Skeletal muscle cell (primary cell): ENCODE results near the gene SPP1.
"Not testable (repeated sequence)": the region's sequence is repeated elsewhere in the genome, so short reads cannot be mapped to it uniquely, and the experiment has no call there.

ENCODE experiments used
- DNase-seq: peaks from one replicate; pipeline ENCODE4 v3.0.0-alpha.2; 2010; ENCODE audit warnings: low read depth
- H3K4me3 ChIP-seq: 2 replicates; pipeline ENCODE4 v1.5.1; 2011; ENCODE audit warnings: low read depth, mild to moderate bottlenecking, control low read depth, low read length, moderate library complexity

SPP1 gene

DNA sequence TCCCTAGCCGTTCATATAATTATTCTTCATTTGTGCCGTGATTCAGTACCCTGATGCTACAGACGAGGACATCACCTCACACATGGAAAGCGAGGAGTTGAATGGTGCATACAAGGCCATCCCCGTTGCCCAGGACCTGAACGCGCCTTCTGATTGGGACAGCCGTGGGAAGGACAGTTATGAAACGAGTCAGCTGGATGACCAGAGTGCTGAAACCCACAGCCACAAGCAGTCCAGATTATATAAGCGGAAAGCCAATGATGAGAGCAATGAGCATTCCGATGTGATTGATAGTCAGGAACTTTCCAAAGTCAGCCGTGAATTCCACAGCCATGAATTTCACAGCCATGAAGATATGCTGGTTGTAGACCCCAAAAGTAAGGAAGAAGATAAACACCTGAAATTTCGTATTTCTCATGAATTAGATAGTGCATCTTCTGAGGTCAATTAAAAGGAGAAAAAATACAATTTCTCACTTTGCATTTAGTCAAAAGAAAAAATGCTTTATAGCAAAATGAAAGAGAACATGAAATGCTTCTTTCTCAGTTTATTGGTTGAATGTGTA, 7.0 kb downstream of the SPP1 start:
- no peak for DNase-seq
- no peak overlapping the region for H3K4me3 ChIP-seq

DNA sequence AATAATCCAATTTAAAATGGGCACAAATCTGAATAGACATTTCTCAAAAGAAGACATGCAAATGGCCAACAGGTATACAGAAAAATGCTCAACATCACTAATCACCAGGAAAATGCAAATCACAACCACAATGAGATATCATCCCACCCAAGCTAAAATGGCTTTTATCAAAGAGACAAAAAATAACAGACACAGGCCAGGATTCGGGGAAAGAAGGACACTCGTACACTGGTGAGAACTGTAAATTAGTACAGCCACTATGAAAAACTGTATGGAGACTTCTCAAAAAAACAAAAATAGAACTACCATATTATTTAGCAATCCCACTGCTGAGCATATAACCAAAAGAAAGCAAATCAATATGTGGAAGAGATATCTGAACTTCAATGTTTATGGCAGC, 8.5 kb downstream of the SPP1 start:
- no peak for DNase-seq
- H3K4me3 ChIP-seq = no peak overlapping the region

DNA sequence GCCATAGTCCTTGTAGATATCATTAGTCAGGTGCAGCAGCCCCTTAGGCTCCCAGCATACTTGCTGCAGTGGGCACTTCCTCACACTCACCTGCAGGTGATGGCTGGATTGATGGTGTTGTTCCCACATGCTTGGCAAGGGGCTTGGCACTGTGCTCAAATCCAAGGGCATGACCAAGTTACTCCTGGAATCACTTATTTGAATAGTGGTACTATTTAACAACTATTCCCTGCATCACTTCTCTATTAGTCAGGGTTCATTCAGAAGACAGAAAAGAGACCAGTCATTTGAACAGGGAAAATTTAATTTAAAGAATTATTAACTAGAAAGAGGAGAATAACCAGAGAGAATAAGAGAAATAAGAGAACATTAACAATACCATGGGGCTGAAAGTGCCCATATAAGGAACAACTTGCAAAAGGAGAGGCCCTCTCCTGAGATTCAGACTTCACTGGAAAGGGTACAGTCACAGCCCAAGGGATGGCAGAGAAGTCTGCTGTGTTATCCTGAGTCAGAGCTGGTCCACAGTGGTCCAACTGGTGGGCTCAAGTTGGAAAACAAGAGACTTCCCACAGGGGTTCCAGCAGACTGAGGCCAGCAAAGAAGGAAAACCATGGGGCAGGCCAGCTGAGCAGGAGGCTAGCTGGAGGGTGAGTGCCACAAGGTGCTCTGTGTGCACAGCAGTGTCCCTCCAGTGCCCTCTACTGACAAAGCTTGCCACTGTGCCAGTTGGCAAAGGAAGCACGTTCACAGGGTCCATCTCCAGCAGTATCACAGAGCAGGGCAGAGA, 9.8 kb downstream of the SPP1 start:
- H3K4me3 ChIP-seq = no peak overlapping the region
- no peak for DNase-seq

DNA sequence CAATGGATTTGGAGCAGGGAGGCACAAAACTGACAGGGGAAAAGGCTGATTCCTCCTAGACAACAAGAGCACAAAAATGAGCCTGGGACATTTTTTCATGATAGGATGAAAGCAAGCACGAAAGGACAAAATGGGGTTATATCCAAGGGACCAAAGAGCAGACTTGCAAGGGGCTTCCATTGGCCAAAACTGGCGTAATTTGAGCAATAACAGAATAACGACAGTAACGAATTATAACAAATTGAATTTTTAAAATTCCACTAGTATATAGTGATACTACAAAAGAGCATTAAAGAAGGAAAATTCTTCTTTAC, 10.3 kb downstream of the SPP1 start:
- DNase-seq = no peak
- H3K4me3 ChIP-seq = no peak overlapping the region

DNA sequence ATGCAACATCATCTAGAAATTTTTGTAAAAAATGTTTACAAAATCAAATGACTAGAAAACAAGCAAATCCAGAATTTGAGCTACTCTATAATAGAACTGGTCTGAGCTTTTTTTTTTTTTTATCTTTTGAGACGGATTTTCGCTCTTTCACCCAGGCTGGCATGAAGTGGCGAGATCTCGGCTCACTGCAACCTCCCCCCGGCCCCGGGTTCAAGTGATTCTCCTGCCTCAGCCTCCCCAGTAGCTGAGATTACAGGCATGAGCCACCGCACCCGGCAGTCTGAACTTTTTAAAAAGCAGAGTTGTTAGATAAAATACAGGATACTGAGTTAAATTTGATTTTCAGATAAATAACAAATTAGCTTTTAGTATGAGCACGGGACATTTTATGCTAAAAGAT, 11.0 kb downstream of the SPP1 start:
- H3K4me3 ChIP-seq = no peak overlapping the region

DNA sequence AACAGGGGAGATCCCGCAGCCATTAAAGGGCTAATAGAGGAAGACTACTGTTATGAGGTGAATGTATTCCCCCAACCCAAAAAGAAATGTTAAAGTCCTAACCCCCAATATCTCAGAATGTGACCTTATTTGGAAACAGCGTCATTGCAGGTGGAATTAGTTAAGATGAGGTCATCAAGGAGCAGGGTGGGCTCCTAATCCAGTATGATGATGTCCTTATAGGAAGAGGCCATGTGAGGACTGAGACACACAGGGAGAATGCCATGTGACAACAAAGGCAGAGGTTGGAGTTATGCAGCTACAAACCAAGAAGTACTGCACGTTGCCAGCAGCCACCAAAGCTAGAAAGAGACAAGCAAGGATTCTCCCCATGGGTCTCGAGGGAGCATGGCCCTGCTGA, 14.3 kb downstream of the SPP1 start:
- H3K4me3 ChIP-seq = no peak overlapping the region
- no peak for DNase-seq

More for the DNA sequence above, 11.0 kb downstream of the SPP1 start:
- no peak for DNase-seq

DNA sequence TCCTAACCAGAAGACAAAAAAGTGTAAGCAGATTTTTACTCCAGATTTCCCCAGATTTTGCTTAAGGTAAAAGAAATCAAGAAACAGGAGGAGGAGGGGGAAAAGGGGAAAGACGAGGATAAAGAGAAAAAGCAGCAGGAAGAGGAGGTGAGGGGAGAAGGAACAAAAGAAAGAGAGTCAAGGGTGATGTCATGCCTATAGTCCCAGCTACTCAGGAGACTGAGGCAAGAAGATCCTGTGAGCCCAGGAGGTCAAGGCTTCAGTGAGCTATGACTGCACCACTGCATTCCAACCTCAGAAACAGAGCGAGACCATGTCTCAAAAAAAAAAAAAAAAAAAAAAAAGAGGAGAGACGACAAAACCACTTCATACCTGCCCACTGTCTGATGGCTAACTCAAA, 19.9 kb downstream of the SPP1 start:
- no peak for DNase-seq
- H3K4me3 ChIP-seq = no peak overlapping the region

DNA sequence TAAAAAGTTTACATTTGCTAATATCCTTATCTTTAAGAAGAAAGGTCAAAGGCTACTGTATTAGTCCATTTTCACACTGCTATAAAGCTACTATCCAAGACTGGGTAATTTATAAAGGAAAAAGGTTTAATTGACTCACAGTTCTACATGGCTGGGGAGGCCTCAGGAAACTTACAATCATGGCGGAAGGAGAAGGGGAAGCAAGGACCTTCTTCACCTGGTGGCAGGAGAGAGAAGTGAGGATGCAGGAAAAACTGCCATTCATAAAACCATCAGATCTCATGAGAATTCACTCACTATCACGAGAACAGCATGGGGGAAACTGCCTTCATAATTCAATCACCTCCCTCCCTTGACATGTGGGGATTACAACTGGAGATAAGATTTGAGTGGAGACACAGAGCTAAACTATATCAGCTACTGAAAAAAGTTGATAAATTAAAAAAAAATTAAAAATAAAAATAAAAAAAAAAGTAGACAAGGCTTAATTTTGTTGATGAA, 23.7 kb downstream of the SPP1 start:
- H3K4me3 ChIP-seq, DNase-seq: not testable (repeated sequence)

DNA sequence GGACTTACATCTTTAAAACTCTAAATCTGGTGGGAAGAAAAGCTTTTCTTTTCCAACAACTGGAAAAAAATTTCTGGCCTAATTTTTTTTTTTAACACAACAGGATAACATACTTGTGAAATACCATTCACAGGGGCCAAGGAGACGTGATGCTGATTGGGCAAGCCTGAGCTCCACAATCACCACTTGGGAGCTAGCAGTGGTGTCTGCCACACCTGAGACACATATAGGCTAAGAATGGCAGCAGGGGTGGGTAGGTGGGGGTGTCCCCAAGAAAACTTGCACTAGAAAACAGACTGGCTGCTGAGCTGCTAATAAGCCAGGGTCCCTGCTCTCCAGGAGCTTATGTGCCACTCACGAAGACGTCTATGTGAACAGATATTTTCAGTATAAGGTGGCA, 26.4 kb downstream of the SPP1 start:
- DNase-seq = no peak
- no peak overlapping the region for H3K4me3 ChIP-seq

DNA sequence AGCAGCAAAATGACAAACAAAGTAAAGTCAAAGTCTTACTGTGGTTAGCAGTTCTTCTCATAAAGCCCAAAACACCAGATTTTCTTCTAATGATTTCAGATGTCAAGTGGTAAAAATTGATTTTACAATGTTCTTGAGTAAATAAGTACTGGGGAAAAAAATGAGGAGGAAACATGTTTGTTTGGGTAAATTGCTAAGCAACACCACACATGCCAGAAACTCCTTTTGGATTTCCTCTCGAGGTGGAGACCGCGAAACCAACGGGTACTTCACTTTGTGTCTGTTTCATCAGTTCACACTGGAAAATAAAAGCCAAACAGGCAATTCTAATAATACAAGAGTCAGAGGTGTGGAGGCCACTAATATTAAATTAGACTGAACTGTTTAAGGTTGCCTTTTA, 27.3 kb downstream of the SPP1 start:
- H3K4me3 ChIP-seq = no peak overlapping the region
- no peak for DNase-seq

DNA sequence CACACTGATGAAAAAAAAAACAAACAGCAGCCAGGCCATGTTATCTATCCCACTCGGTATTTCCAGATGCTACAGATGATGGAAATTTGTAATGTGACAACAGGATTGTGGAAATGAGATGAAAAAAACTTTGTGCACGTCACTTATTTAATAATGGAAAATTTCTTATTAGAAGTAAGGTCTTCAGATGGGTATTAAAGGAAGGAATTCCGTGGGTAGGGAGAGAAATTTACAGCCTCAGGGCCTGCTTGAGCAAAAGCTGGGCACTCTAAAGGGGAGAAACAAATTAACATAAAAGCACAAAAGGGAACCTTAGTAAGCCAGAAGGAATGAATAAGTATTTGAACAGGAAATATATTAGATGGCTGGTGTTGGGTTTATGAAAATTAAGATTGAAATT, 27.7 kb downstream of the SPP1 start:
- DNase-seq = no peak
- H3K4me3 ChIP-seq = no peak overlapping the region

DNA sequence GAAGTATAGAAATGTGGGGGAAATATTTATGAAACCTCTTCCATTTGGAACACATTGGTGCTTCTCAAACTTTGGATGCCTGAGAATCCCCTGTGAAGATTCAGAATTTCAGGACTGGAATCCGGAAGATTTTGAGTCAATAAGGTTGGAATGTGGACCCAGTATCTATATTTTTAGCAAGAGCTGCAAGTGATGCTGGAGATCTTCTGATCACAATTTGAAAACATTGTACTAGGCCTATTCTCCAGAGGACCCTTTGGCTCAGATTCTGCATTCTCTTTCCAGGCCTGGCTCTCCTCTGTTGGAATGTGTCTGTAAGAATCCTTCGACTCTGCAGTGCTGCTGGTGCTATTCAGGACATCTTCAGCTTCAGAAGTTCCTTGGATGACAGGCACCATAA, 29.6 kb downstream of the SPP1 start:
- DNase-seq = peak; percentile 73
- no peak overlapping the region for H3K4me3 ChIP-seq

DNA sequence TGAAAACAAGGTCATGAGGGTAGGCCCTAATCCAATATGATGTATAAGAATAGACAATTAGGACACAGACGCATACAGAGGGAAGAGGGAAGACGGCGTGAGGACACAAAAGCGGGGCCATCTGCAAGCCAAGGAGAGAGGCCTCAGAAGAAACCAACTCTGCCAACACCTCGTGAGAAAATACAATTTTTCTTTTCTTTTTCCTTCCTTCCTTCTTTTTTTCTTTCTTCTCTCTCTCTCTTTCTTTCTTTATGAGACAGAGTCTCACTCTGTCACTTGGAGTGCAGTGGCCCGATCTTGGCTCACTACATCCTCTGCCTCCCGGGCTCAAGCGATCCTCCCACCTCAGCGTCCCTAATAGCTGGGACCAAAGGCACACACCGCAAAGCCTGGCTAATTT, 30.4 kb downstream of the SPP1 start:
- H3K4me3 ChIP-seq = no peak overlapping the region
- no peak for DNase-seq

DNA sequence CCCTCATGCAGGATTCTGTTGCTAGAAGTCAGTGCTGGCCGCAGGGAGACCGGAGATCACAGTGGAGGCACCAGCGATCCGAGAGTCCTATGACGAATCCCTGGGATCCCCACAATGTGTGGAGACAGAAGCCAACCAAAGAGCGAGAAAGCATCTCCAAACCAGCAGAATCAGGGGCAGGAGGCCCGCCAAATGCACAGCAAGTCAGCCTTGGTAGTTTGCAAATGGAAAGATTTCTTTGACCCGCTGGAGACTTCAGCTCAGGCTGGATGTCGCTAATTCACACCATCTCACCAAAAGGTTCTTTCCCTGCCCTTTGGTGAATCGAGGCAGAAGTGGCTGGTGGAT, 31.4 kb downstream of the SPP1 start:
- no peak for DNase-seq
- peak overlapping the region; percentile 88 for H3K4me3 ChIP-seq

DNA sequence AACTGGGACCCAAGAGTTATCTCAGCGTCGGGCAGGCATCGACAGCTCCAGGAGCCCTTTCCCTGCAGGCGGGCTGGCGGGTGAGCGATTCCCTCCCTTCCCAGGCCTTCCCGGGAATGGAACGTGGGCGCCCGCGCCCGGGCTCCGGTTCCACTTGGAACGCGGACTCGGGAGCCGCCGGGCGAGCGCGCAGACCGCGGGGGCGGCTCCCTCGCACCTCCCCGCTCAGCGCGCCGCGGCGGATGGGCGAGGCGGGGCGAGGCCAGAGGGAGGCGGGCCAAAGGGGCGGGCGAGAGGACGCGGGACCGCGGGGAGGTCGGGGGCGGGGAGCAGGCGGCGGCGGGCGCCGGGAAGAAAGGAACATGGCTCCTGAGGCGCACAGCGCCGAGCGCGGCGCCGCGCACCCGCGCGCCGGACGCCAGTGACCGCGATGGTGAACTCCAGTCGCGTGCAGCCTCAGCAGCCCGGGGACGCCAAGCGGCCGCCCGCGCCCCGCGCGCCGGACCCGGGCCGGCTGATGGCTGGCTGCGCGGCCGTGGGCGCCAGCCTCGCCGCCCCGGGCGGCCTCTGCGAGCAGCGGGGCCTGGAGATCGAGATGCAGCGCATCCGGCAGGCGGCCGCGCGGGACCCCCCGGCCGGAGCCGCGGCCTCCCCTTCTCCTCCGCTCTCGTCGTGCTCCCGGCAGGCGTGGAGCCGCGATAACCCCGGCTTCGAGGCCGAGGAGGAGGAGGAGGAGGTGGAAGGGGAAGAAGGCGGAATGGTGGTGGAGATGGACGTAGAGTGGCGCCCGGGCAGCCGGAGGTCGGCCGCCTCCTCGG, 32.0 kb downstream of the SPP1 start, which contains the start of gene PKD2:
Gene PKD2, plus strand, starts transcription at position 332 of the 818 bp plus-strand sequence. Its CDS starts 99 bp downstream, at position 431.
- peak within 1 kb of the TSS; percentile 88 for H3K4me3 ChIP-seq
- DNase-seq = peak; percentile 41

DNA sequence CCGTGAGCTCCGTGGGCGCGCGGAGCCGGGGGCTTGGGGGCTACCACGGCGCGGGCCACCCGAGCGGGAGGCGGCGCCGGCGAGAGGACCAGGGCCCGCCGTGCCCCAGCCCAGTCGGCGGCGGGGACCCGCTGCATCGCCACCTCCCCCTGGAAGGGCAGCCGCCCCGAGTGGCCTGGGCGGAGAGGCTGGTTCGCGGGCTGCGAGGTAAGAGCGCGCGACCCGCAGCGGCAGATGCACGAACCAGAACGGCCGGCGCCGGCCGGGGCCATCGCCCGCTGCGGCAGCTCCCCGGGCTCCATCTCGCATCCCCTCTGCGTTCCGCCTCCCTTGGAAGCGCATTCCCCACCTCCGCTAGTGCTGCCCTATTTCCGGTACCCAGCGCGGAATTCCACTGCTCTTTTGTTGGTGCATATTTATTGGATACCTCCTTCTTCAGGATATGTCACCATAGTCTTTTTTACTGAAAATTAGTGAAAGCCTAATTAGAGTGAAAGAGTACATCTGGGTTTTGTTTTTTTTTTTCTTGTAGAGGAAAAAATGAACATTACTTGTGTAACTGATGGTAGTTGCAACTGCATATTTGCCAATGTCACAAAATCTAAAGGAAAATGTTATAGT, 32.7 kb downstream of the SPP1 start:
- no peak for DNase-seq
- peak overlapping the region; percentile 88 for H3K4me3 ChIP-seq

DNA sequence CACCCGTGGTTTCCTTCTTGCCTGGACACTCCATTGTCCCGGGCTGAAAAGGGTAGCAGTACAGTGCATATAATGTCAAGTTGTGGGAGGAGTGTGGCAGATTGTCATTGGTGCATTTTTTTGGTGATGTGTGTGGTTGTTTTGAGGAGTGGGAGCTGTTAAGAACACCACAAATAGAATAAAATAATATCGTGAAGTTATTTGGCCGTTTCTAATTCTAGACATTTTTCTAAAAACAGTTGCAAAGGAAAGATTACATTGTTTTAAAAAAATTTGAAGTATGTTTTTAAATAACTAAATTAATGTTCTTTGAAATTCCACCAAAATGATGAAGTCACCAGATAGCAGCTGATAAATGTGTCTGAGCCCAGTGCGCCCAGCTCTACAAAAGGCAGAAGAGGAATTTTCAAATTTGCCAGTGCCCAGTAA, 33.2 kb downstream of the SPP1 start:
- H3K4me3 ChIP-seq = peak overlapping the region; percentile 88
- DNase-seq = no peak

DNA sequence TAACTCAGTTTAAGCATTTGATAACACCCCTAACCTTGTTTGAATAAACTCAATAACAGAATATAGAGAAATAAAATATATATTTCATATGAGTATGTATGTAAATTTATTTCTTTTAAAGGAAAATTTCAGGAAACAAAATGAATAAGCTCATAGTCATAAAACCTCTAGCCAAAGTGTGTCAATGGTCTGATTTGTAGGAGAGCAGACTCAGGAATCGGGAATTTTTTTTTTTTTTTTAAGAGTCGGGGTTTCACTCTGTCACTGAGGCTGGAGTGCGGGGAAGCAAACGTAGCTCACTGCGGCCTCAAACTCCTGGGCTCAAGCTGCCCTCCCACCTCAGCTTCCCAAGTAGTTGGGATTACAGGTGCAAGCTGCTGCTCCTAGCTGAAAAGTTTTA, 34.4 kb downstream of the SPP1 start:
- H3K4me3 ChIP-seq = peak overlapping the region; percentile 2
- no peak for DNase-seq

DNA sequence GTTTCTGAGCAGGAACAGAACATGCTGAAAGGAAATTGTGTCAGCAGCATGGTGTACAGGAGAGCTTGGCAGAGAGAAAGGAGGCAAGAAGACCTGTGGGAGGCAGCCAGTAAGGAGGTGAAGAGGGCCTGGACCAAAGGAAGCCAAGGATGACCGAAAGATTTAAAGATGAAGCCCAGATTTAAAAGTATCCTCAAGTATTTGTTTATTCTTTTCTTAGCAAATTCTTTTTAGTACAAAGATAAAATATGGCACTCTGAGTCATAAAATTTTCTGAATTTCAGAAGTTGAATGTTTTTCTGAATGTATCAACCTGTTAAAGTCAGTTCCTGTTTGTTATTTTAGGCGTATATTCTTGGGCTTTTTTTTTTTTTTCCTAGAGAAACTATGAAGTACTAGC, 35.5 kb downstream of the SPP1 start:
- H3K4me3 ChIP-seq = no peak overlapping the region

DNA sequence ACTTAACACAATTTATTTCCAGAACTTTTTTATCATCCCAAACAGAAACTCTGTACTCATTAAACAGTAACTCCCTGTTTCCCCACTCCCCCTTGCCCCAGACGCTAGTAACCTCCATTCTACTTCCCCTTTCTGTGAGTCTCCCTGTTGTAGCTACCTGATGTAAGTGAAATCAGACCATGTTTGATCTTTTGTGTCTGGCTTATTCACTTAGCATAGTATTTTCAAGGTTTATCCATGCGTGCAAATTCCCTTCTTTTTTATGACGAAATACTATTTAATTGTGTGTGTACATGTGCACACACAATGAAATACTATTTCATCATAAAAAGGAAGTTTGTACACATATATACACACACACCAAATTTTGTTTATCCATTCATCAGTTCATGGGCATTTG, 37.1 kb downstream of the SPP1 start:
- no peak overlapping the region for H3K4me3 ChIP-seq
- DNase-seq = no peak

More for the DNA sequence above, 35.5 kb downstream of the SPP1 start:
- DNase-seq = no peak
